G401.6 (cell line): ENCODE measurements around the gene TOX4.

ENCODE experiments used
- FAIRE-seq: peaks from 2 replicates; lab custom pipeline; 2012; peaks lifted over from hg19 to GRCh38; lab: Jason Lieb, UNC

TOX4 gene

DNA sequence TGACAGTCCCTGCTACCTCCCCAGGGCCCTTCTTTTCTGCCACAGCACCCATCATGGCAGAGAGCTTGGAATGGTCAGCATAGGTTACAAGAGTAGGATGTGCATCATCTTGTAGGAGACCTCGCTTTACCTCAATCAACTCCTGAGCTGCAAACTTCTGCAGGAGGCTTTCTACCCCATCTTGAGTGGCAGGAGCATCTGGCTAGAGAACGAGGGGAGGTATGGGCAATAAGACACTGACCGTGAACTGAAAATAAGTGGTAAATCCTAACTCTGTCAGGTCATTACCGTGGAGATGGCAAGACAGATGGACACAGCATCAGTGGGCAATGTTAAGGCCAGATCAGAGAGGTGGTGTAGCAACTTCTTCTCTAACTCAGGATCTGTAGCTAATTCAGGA lies 26.4 kb downstream of the TOX4 start:
- FAIRE-seq = no peak

DNA sequence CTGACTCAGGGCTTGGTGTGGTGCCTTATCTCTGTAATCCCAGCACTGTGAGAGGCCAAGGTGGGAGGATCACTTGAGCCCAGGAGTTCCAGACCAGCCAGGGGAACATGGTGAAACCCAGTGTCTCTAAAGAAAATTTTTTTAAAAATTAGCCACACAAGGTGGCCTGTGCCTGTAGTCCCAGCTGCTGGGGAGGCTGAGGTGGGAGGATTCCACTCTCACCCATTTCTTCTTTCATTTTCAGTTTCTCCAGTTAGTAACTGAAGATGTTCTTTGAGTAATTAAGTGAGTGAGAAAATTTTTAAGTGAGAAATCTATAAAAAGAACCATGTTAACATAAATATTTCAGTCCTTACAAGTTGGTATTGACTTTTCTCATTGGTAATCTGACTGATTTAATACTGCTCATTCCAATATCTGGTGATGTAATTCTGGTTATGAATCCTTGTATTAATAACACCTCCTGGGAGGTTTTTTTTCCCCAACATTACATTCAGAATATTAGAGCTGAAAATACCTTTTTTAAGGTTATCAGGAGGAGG lies 28.1 kb downstream of the TOX4 start:
- FAIRE-seq = no peak

DNA sequence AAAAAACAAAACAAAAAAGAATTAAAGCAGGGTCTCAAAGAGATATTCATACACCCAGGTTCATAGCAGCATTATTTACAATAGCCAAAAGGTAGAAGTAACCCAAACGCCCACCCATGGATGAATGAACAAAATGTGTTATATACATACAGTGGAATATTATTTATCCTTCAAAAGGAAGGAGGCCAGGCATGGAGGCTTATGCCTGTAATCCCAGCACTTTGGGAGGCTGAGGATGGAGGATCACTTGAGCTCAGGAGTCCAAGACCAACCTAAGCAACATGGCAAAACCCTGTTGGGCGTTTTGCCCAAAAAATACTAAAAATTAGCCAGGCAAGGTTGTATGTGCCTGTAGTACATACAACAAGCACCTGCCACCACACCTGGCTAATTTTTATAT lies 29.6 kb downstream of the TOX4 start:
- no peak for FAIRE-seq

DNA sequence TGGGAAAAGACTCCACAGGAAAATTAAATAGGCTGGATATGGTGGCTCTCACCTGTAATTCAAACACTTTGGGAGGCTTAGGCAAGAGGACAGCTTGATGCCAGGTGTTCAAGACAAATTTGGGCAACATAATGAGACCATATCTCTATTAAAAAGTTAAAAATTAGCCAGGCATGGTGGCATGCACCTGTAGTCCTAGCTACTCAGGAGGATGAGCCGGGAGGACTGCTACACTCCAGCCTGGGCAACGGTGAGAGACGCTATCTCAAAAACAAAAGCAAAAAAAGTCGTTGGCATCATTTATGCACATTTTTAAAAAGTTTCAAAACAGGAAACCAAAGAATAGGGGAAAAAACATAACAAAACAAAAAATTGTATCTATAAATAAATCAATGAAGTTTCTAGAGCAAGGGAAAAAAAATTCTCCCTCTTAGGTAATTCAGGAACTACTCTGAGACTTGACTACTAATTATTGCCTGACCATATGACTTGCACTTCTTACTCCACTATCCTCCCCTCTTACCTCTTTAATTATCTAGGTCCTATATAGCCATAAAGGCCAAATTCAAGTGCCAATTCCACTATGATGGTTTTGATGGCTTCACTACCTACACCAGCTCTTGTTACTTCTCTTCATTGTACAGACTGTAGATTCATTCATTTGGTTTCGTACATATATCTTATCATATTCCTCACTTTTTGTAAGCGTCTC lies 32.6 kb downstream of the TOX4 start:
- FAIRE-seq = no peak

DNA sequence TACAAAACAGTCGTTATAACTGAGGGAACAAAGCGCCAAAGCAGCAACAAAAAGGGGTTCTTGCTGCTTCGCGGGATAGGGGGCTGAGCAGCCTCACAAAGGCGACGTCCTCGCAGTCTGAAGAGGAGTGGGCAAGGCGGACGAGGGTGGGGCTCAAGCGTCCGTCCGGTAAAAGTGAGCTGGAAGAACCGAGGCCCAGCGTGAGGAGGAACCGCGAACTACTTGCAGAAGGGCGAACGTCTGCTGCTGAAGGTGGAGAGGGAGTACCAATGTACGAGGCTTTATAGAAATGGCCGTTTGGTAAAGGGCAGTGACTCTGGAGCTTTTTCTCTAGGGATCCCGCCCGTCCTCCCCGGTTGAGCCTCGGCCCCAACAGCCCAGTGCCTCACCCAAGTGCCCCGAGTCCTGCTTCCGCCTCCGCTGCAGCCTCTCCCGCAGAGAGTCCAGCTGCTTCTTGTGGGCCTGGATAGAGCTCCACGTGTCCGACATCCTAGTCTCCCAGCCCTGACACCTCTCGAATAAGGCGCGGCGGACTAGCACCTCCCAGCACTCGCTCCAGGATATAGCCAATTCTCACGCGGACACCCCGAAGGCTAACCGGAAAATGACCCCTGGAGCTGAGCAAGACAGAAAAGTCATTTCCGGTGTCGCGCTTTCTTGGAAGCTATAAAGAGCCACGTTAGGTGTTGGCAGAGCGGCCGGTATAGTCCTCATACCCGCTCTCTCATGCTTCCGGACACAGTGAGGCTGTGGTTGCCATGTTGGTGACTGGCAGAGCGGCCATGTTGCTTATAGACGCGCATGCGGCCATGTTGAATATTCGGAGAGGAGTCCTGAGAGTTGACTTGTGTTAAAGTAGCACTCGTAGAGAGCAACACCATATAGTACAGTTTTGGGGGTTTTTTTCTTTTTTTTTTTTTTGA lies 34.0 kb downstream of the TOX4 start, which contains the start of gene METTL3:
Gene METTL3, minus strand, starts transcription at position 606 of the 923 bp plus-strand sequence. Its CDS starts 117 bp downstream, at position 489.
- peak; percentile 96 for FAIRE-seq

DNA sequence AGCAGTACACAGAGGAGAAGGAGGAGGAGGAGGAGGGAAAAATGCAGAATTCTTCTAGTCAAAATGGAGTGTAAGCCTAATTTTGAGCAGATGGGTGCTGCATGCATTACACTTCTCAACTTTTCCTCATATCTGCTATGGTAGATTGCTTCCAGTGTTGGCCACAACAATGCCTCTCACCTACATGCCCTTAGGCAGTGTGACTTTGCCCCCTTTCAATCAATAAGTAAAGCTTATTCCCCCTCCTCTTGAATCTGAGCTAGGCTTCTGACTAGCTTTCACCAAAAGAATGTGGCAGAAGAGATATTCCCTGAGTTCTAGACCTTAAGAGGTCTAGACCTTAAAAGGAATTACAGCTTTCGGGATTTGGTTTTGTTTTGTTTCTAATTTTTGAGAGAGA lies 37.3 kb downstream of the TOX4 start:
- no peak for FAIRE-seq

DNA sequence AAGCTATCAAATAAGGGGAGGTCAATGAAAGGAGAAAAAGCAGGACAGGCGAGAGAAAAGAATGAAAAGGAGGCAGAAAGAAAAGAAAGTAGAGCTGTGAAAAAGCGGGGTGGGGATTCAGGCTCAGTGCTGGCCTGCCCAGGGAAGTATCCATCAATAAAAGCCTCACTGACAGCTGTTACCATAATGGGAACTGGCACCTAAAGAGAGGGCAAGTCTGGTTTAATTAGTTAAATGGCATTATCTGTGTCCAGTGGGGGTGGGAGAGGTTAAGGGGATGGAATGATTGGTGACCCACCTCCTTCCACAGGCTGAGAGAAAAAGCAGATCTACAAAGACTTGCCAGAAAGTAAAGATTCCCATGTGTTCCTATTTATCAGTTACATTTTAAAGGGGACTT lies 41.7 kb downstream of the TOX4 start:
- no peak for FAIRE-seq

DNA sequence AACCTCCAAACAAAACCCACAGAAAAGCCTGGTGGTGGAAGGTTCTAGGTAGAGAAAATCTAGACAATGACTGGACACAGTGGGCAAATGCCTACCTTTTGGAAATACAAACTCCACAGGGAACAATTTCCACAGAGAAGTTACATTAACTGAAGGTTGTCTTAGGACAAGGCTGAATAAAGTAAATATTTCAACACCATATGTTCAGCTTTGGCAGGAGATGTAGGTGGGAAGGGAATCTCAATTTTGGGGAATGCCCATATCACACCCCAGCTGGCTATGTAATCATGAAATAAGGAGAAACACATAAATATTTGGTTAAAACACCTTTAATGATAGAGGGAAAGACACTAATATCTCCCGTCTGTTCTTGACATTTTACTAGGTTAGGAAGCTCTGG lies 43.8 kb downstream of the TOX4 start:
- no peak for FAIRE-seq

DNA sequence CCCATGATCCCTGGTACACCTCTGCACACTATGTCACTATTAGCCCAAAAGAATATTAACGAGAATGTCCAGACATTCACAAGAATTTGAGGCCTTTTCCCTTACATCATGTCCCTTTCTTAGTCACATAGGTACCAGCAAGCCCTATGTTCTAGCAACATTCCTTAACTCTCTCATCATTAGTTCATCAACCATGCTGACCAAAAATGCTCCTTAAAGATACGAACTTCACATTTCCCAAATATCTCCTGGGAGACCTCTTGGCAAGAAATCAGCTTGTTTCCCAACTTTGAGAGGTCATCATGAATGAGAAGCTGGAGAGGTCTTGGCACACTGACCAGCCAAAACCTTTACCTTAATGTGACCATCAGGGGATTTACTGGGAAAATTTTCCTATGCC lies 44.5 kb downstream of the TOX4 start:
- no peak for FAIRE-seq

DNA sequence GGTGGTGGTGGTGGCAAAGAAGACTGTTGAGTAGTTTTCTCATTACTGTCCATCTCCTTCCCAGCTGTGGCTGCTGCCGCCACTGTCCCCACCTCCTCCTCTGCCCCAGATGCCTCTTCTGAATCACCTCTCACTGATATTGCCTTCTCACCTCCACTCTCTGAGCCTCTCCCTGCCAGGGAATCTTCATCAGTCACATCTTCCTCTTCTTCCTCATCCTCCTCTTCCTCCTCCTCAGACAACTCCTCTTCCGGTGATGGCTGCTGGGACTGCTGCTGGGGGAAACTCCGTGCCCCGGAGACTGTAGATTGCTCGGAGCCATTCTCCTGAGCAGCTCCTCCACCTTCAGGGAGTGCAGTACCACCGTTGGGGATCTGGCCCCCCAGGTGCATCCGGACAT lies 46.2 kb downstream of the TOX4 start:
- FAIRE-seq = no peak

DNA sequence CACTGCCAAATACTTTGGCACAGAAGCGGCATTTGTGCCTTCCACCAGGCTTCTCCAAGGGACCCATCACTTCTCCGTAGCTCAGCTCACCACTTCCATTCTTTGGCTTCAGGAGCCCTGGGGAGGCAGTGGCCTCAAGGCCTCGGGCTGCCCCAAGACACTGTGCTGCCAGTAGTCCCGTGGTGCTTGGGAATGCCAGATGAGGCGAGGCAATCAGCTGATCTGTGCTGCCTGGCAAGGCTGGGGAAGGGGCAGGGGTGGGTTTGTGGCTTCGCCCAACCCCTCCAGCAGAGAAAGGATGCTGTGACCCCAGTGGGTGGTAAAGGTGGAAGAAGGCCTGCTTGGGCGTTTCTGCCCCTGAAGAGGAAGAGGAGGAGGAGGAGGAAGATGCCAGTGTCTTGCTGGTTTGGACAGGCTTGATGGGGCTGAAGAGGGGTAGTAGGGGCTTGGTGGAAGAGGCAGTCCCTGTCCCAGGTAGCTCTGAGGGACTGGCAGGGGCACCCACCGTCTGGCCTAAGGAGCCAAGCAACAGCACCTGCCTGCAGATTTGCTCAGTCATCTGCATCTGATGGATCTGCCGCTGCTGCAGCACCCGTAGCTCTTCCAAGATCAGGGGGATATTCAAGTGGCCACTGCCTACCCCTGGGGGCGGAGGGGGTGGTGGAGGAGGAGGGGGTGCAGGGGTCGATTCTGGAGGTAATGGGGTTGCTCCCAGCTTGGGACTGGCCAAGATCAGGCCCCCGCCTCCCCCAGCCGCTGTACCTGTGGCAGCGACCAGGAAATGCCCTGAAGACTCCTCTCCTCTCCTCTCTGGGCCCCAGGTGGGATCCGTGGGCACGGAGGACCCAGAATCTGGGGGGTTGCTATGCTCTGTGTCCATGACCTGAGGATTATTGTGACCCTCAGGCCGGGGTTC lies 47.8 kb downstream of the TOX4 start:
- FAIRE-seq = no peak

DNA sequence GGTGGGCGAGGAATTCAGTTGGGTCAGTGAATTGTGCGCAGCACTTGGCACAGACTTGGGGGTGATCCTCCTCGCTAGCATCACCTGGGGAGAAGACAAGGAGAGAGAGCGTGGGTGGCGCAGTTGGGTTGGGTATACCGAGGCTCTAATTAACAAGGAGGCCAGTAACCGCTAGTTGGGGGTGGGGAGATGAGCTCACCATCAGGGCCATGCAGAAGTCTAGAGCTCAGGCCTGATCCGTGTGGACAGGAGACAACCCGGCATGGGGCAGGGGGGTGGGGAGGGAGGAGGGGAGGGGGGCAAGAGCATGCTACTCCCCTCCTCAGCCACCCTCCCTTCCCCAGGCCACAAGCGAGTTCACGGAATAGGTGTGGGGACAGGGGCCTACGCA lies 48.6 kb downstream of the TOX4 start:
- no peak for FAIRE-seq

DNA sequence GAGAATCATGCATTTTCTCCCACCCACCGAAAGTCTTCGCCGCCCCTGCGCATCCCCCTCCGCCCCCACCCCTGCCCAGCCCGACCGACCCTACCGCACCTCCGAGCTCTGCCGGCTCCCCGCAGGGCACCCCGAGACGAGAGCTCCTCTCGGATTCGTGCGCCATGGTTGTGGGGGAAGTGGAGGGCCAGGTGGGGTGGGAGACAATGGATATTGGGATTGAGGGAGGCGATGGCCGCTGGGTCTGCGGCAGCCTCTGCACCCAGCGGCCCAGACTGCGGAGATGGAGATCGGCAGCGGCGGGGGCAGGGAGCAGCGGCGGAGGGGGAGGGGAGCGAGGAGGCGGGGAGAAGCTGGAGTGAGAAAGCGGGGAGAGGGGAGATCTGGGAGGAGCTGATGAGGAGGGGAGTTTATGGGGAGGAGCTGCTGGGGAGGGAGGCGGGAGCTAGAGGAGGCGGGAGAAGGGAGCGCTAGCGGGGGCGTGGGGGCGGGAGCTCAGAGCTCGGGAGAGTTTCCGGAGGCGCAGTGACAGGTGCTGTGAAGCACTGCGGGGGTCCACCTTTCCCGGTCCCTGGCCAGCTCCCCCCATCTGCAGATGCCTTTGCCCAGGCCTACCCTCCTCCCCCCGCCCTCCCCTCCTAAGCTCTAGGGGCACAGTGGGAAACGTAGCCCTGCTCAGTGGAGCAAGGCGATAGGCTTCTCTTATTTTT lies 49.1 kb downstream of the TOX4 start, which contains the start of gene SALL2:
Gene SALL2, minus strand, starts transcription at position 385 of the 710 bp plus-strand sequence. Its CDS starts 219 bp downstream, at position 166.
- no peak for FAIRE-seq

DNA sequence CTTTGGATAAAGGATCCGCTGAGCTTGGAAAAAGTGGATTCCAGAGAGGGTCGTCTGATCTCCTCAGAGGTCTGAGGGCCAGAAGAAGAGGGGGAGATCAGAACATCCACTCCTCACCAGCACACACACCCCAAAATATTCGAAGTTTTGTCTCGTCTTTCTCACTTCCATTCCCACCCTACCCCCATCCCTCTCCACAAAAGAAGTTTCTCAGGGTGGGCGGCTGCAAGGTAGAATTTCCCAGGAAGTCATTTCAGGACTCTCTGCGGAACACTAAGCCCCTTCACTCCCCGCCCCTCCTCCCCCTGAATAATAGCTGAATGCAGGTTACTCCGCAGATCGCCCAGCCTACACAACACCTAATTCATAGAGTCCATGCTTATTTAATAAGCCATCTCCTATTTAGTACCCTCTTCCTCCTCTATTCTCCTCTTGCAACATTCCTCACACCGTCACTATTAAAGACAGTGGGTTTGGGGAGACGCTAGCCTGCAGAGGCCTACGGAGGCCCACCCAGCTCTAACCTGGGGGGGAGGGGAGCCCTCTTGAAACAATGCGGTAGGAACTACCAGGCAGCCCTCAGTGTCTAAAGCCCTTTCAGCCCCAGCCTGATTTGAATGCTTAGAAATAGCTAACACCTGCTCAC lies 49.8 kb downstream of the TOX4 start:
- FAIRE-seq = no peak

DNA sequence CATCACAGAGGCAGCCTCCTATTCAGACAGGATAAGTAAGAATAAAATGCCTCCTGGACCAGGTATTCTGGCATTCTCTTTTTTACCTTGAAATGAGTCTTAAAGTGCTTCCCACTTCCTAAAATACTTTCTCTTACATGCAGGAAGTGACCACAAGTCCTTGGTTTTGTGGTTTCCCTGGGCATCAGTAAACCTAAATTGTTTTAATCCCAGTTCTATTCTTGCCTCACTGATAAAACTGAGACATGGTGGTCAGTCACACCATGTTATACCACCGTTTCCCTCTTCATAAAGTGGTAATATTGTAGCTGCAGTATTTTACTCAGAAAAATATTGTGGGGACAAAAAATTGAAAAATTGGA lies 50.3 kb downstream of the TOX4 start:
- FAIRE-seq = no peak

DNA sequence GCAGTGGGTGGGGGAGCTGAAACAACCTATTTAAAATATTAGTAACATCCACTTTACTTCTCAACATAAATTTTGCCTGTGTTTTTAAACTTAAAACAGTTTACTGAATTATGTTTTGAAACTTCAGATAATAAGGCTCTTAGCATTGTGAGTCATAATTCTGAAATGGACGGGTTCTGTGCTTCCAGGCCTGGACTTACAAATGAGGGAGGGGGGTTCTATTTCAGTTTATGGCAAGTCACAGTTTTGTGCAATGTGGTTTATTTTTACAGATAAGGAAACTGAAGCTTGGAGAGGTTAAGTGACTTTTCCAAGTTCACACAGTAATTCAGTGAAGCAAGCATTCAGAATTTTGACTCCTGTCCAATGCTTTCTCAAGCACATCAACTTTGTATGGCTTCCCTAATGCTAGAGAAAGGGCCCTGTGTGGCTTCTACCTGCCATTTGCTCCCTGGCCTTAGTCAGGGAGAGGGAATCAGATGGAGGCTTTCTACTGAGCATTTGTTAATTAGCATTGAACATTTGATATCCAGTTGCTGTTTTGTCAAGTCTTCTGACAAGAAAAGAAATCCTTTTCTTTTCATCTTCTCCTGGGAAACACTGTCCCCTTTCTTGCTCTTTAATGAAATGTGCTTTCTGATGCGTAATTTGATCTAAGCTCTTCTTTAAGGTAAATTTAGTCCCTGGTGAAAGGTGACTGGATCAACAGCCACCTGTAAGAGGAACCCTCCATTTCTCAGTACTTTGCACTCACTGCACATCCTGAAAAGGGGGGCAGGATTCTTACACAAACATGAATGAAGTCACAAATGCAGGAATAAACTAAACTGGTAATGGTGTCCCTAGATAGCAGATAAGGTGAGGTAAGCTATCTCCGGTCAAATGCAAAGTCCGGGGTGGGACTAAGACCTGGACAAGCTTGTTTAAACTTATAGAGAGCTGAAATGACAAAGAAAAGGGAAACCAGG lies 51.7 kb downstream of the TOX4 start:
- no peak for FAIRE-seq

DNA sequence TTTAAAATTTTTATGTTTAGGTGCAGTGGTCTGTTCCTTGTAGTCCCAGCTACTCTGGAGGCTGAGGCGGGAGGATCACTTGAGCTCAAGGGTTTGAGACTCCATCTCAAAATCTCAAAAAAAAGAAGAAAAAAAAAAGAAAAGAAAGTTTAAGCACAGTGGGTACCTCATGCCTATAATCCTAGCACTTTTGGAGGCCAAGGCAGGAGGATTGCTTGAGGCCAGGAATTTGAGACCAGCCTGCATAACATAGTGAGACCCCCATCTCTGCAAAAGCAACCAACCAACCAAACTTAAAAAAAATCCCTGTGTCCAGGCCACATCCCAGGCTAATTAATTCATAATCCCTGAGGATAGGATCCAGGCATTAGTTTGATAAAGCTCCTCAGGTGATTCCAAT lies 52.5 kb downstream of the TOX4 start:
- no peak for FAIRE-seq

DNA sequence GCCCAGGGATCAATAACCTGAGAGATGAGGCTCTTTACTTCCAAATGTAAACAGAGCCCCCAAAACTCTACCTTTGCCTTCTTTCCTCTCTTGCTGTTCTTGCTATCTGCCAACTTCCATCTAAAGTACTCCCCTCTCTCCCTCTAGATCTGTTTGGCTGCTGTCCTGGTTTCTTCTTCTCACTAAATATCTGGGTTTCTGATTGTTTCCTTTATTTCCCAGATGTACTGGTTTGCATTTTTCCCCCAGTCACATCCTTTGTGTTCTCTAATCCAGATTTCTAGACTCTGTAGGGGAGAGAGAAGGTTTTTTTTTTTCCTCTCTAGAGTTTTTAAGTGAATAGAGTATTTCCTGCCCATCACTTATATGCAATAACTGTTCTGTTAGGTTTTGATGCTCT lies 56.3 kb downstream of the TOX4 start:
- no peak for FAIRE-seq

DNA sequence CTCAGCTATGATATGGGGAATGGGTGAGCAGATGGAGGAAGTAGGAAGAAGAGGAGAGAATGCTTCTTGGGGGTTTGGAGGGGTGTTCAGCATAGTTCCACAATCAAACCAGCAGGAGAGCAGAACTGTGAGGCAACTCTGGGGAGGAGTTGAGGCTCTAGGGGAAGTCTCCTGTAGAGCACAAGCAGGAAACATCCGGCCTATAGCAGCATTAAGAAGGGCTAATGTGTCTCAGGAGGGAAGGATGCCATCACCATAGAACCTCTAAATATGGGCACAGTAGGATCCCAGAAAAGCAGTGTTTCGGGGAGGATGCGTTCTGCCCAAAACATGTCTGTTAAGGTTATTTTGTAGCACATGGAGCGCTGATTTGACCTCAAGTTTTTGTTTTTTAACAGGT lies 57.6 kb downstream of the TOX4 start:
- FAIRE-seq = no peak
